ENCODE results near the gene TINAGL1.

The TINAGL1 gene

GRCh38 chr1:31627930-31628559 lies 51.7 kb downstream of the TINAGL1 start:
- TF ChIP-seq CTCF (IDR thresholded peaks at IDR 0.05; ENCODE audit: low read depth, low read length): no peak
- no peak overlapping the region for H3K4me3 ChIP-seq (ENCODE audit: low read depth, low read length)

GRCh38 chr1:31628931-31629556 lies 52.7 kb downstream of the TINAGL1 start:
- TF ChIP-seq CTCF (IDR thresholded peaks at IDR 0.05; ENCODE audit: low read depth, low read length): no peak
- H3K4me3 ChIP-seq (ENCODE audit: low read depth, low read length): no peak overlapping the region

GRCh38 chr1:31632649-31633048 lies 56.3 kb downstream of the TINAGL1 start:
- H3K4me3 ChIP-seq (ENCODE audit: low read depth, low read length): no peak overlapping the region
- TF ChIP-seq CTCF (IDR thresholded peaks at IDR 0.05; ENCODE audit: low read depth, low read length): no peak

GRCh38 chr1:31633117-31633516 lies 56.8 kb downstream of the TINAGL1 start:
- H3K4me3 ChIP-seq (ENCODE audit: low read depth, low read length): no peak overlapping the region
- TF ChIP-seq CTCF (IDR thresholded peaks at IDR 0.05; ENCODE audit: low read depth, low read length): peak; percentile 58

Data from WI38 (cell line).